Upper lobe of left lung (tissue), 4 donors: ENCODE measurements around the gene SLC66A2.

Experiments
- EP300 ChIP-seq, 4 donors: sonication (generic); formaldehyde crosslinking; IDR thresholded peaks; one replicate each; pipeline ENCODE4 v1.5.1; 2017; ENCODE audit warnings: antibody characterized with exemption in 4 of 4, control low read depth in 2 of 4
- POLR2A ChIP-seq, 4 donors: fragments of 450-650 bp; IDR thresholded peaks; one replicate each; pipeline ENCODE4 v1.5.1; 2016 to 2017; ENCODE audit warnings: antibody characterized with exemption in 4 of 4, mild to moderate bottlenecking in 2 of 4
- POLR2AphosphoS5 ChIP-seq, 2 donors: sonication (generic); formaldehyde crosslinking; IDR thresholded peaks; one replicate each; pipeline ENCODE4 v1.5.1; 2017; ENCODE audit warnings: antibody characterized with exemption in 2 of 2
- TF ChIP-seq, protein P1 (sequence below), 6 experiments: fragments of 450-650 bp in 4 of 6; fragments of 200-600 bp in 2 of 6; sonication (generic) in 2 of 6; IDR thresholded peaks; one replicate each; pipeline ENCODE4 v1.5.1; 2016 to 2019; ENCODE audit warnings: antibody characterized with exemption in 6 of 6

DNA sequence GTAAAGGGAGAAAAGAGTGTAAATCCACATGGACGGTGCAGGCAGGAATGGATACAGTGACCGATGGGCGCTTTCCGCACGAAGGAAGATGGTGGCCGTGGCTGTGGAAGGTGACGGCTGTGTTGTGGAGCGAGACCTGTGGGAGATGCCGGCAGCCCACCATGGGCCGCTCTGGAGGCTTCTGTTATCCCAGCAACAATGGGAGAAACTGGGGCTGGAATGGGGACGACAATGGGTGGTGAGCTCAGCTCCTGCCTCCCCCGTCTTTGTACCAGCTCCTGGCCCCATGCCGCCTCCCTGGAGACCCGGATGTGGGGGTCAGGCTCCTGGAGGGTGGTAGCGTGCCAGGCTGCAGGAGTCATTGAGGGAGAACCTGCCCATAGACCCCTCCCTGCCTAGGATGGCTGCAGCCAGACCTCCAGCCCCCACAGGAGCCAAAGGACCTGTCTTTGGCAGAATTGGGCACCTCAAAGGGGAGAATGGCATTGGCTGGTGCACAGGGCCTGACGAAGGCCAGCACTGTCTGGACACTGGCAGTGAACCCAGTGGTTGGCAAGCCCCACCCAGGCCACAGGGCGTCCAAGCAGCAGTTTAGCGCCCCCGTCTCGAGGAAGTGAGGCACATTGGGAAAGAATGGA is 72.6 kb downstream of the SLC66A2 start:
- TF ChIP-seq, protein P1, sequence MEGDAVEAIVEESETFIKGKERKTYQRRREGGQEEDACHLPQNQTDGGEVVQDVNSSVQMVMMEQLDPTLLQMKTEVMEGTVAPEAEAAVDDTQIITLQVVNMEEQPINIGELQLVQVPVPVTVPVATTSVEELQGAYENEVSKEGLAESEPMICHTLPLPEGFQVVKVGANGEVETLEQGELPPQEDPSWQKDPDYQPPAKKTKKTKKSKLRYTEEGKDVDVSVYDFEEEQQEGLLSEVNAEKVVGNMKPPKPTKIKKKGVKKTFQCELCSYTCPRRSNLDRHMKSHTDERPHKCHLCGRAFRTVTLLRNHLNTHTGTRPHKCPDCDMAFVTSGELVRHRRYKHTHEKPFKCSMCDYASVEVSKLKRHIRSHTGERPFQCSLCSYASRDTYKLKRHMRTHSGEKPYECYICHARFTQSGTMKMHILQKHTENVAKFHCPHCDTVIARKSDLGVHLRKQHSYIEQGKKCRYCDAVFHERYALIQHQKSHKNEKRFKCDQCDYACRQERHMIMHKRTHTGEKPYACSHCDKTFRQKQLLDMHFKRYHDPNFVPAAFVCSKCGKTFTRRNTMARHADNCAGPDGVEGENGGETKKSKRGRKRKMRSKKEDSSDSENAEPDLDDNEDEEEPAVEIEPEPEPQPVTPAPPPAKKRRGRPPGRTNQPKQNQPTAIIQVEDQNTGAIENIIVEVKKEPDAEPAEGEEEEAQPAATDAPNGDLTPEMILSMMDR (IDR thresholded peaks at IDR 0.05) = no peak
- TF ChIP-seq POLR2A (IDR thresholded peaks at IDR 0.05) (no peak), POLR2AphosphoS5 (IDR thresholded peaks at IDR 0.05) (no peak), EP300 (IDR thresholded peaks at IDR 0.05) (no peak)
